ENCODE measurements around the gene BHLHA15.

BHLHA15 gene

DNA sequence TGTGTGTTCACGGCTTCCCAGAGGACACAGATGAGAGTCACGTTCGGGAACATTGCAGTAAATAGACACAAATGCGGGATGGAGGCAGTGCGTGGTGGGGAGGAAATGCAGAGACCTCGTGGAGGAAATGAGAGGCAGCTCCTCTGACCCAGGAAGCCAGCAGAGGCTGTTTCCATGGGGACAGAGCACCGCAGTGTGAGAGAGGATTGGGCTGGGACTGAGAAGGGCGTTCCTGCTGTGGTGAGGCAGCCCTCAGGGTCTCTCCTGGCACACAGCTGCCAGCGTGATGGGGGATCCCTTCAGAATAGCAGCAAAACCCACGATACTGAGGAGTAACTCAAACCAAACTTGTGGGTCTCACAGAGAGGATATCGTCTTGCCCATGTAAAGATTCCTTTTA is 21.7 kb upstream of the BHLHA15 start:
- TF ChIP-seq, protein P1, sequence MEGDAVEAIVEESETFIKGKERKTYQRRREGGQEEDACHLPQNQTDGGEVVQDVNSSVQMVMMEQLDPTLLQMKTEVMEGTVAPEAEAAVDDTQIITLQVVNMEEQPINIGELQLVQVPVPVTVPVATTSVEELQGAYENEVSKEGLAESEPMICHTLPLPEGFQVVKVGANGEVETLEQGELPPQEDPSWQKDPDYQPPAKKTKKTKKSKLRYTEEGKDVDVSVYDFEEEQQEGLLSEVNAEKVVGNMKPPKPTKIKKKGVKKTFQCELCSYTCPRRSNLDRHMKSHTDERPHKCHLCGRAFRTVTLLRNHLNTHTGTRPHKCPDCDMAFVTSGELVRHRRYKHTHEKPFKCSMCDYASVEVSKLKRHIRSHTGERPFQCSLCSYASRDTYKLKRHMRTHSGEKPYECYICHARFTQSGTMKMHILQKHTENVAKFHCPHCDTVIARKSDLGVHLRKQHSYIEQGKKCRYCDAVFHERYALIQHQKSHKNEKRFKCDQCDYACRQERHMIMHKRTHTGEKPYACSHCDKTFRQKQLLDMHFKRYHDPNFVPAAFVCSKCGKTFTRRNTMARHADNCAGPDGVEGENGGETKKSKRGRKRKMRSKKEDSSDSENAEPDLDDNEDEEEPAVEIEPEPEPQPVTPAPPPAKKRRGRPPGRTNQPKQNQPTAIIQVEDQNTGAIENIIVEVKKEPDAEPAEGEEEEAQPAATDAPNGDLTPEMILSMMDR (IDR thresholded peaks at IDR 0.05; ENCODE audit: extremely low read depth, missing control alignments), result no peak
- DNase-seq (ENCODE audit: low spot score), result no peak

- DNase-seq (ENCODE audit: low spot score), result no peak
- TF ChIP-seq, protein P1 (IDR thresholded peaks at IDR 0.05; ENCODE audit: extremely low read depth, missing control alignments), result no peak
Observed at GRCh38 chr7:98191668-98192431, 19.4 kb upstream of the BHLHA15 start.

DNA sequence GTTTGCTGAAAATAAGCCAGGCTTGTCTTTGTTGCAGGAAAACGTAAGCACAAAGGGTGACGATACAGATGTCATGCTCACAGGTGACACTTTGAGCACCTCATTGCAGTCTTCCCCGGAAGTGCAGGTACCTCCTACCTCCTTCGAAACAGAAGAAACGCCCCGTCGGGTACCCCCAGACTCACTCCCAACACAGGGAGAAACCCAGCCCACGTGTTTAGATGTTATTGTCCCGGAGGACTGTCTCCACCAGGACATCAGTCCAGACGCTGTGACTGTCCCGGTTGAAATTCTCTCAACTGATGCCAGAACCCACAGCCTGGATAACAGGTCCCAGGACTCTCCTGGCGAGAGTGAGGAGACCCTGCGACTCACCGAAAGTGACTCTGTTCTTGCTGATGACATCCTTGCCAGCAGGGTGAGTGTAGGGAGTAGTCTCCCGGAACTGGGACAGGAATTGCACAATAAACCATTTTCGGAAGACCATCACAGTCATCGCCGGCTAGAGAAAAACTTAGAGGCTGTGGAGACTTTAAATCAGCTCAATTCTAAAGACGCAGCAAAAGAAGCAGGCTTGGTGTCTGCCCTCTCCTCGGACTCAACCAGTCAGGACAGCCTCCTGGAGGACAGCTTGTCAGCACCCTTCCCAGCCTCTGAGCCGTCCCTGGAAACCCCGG is 18.3 kb upstream of the BHLHA15 start:
- TF ChIP-seq, protein P1 (IDR thresholded peaks at IDR 0.05; ENCODE audit: extremely low read depth, missing control alignments), result no peak
- no peak for DNase-seq (ENCODE audit: low spot score)

GRCh38 chr7:98193474-98194180 is 17.6 kb upstream of the BHLHA15 start:
- DNase-seq (ENCODE audit: low spot score), result no peak
- TF ChIP-seq, protein P1 (IDR thresholded peaks at IDR 0.05; ENCODE audit: extremely low read depth, missing control alignments), result no peak

DNA sequence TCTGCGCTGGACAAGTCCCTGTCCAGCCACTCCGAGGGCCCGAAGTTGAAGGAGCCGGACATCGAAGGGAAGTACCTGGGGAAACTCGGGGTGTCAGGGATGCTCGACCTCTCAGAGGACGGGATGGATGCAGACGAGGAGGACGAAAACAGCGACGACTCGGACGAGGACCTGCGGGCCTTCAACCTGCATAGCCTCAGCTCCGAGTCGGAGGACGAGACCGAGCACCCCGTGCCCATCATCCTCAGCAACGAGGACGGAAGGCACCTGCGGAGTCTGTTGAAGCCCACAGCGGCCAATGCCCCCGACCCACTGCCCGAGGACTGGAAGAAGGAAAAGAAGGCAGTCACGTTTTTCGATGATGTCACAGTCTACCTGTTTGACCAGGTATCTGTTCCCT is 17.1 kb upstream of the BHLHA15 start:
- TF ChIP-seq, protein P1 (IDR thresholded peaks at IDR 0.05; ENCODE audit: extremely low read depth, missing control alignments), result no peak
- no peak for DNase-seq (ENCODE audit: low spot score)

GRCh38 chr7:98194672-98195457 is 16.4 kb upstream of the BHLHA15 start:
- TF ChIP-seq, protein P1 (IDR thresholded peaks at IDR 0.05; ENCODE audit: extremely low read depth, missing control alignments), result no peak
- DNase-seq (ENCODE audit: low spot score), result no peak
